GM15510 (cell line): ENCODE results near the gene CHD3.

Experiments
- POLR2A ChIP-seq: IDR thresholded peaks from 3 replicates; pipeline ENCODE4 v1.6.1; 2011; ENCODE audit warnings: borderline replicate concordance; ENCODE audit not compliant: insufficient read length; ENCODE audit errors: extremely low read depth

Gene CHD3

DNA sequence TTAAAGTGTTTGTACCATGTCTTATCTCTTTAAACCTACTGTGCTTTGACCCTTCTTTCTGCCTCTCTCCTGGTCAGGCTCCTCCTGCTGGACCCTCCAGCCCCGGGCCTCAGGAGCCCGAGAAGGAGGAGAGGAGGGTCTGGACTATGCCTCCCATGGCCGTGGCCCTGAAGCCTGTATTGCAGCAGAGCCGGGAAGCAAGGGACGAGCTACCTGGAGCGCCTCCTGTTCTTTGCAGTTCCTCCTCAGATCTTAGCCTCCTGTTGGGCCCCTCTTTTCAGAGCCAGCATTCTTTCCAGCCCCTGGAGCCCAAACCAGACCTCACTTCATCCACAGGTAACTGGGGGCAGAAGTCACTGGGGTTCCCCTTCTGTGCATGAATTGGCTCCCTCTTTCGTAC, 57.1 kb downstream of the CHD3 start:
- TF ChIP-seq POLR2A, result no peak

DNA sequence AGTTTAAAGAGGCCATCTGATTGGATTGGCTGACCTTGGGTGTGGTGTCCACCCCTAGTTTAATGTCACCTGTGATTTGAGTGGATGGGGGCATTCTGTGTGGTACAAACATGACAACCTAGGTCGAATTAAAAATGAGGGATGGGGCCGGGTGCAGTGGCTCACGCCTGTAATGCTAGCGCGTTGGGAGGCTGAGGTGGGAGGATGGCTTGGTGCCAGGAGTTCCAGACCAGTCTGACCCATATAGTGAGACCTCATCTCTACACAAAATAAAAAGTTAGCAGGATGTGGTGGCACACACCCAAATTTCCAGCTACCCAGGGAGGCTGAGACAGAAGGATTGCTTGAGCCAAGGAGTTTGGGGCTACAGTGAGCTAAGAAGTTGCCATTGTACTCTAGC, 57.9 kb downstream of the CHD3 start:
- TF ChIP-seq POLR2A, result no peak

- TF ChIP-seq POLR2A, result no peak
These were observed 59.1 kb downstream of the CHD3 start for GRCh38 chr17:7947651-7948050.

DNA sequence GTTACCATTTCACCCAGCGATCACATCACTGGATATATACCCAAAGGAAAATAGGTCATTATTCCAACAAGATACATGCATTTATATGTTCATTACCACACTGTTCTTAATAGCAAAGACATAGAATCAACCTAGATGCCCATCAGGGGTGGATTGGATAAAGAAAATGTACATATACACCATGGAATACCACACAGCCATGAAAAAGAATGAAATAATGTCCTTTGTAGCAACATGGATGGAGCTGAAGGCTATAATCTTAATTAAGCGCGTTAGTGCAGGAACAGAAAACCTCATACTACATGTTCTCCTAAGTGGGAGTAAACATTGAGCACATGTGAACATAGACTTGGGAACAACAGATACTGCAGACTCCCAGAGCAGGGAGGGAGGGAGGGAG, 62.0 kb downstream of the CHD3 start:
- TF ChIP-seq POLR2A, result no peak

GRCh38 chr17:7951143-7951792, 62.7 kb downstream of the CHD3 start:
- no peak for TF ChIP-seq POLR2A

- TF ChIP-seq POLR2A, result no peak
These were observed 67.0 kb downstream of the CHD3 start for GRCh38 chr17:7955414-7956227.

DNA sequence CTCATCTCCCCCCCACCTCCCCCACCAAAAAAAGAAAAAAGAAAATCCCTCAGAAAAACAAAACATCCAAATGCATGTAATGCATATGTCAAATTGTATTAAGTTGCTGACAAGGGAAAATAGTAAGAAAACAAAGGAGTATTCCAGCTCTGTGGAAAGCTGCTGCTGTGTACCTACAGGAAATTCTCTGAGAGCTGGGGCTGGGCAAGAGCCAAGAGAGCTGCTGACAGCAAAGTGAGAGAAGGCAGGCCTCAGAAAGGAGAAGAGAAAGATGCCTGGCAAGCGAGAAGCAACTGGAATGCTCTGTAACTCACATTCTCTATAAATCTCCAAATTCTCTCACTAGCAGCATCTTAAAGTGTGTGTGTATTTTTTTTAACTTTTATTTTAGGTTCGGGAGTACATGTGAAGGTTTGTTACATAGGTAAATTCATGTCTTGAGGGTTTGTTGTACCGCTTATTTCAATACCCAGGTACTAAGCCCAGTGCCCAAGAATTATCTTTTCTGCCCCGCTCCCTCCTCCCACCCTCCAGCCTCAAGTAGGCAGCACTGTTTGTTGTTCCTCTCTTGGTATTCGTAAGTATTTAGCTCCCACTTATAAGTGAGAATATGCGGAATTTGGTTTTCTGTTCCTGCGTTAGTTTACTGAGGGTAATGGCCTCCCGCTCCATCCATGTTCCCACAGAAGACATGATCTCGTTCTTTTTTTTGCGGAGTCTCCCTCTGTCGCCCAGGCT, 67.8 kb downstream of the CHD3 start:
- TF ChIP-seq POLR2A, result no peak

- no peak for TF ChIP-seq POLR2A
These were observed 71.1 kb downstream of the CHD3 start for GRCh38 chr17:7959503-7960253.

GRCh38 chr17:7961421-7961820, 72.8 kb downstream of the CHD3 start:
- TF ChIP-seq POLR2A, result no peak
